A549 (cell line): Measurements from ENCODE around the gene FBXL7. TPM values are rescaled to one million over a fixed set of nuclear protein-coding genes. Genes with fewer than 3 reads are reported as not detected.

Experiments
- ATAC-seq, 2 experiments: fragments of 200-7000 bp in 1 of 2; fragments of >200 bp in 1 of 2; cut with Nextera tagmentation in 1 of 2; cut with Tn5 transposase in 1 of 2; 3 replicates each; pipeline versions ENCODE4 v1.8.0 to v1.9.1; 2018 to 2020; ENCODE audit warnings: mild to moderate bottlenecking in 1 of 2, moderate library complexity in 1 of 2
- CTCF ChIA-PET: fragments of 300-600 bp; sonication (Branson Sonifier 250); formaldehyde crosslinking; extraction: SDS; loops from one replicate; lab custom pipeline; 2021; ENCODE audit warnings: antibody characterized with exemption, inconsistent platforms; lab: Yijun Ruan, JAX
- POLR2A ChIA-PET: fragments of 350-600 bp; formaldehyde crosslinking; extraction: SDS; loops from one replicate; lab custom pipeline; 2021; ENCODE audit warnings: antibody characterized with exemption, inconsistent platforms; lab: Yijun Ruan, JAX
- DNase-seq, 2 experiments: peaks; one replicate each; pipeline versions ENCODE4 v3.0.0 to v3.0.0-alpha.2; 2011 to 2016; ENCODE audit warnings: low read depth in 1 of 2, low spot score in 1 of 2
- FAIRE-seq: peaks from 2 replicates; lab custom pipeline; 2011; peaks lifted over from hg19 to GRCh38; lab: Jason Lieb, UNC
- H3K27ac ChIP-seq, 2 experiments: fragments of >200 bp; sonication (Bioruptor Twin); formaldehyde crosslinking; 3 replicates each; pipeline ENCODE4 v1.5.1; 2016 to 2017
- H3K4me1 ChIP-seq: fragments of >200 bp; sonication (Bioruptor Twin); formaldehyde crosslinking; 3 replicates; pipeline ENCODE4 v1.6.1; 2016
- H3K4me2 ChIP-seq: fragments of >200 bp; sonication (Bioruptor Twin); formaldehyde crosslinking; 3 replicates; pipeline ENCODE4 v1.6.1; 2016
- H3K4me3 ChIP-seq: fragments of >200 bp; sonication (Bioruptor Twin); formaldehyde crosslinking; 3 replicates; pipeline ENCODE4 v1.5.1; 2016
- H3K9me3 ChIP-seq: fragments of >200 bp; sonication (Bioruptor Twin); formaldehyde crosslinking; 3 replicates; pipeline ENCODE4 v1.6.1; 2016
- BHLHE40 ChIP-seq: IDR thresholded peaks from 2 replicates; pipeline ENCODE4 v1.6.1; 2012; ENCODE audit warnings: low read depth, low read length, inconsistent platforms
- EHMT2 ChIP-seq: fragments of 200-600 bp; sonication (generic); IDR thresholded peaks from 2 replicates; pipeline ENCODE4 v1.6.1; 2016; ENCODE audit warnings: antibody characterized with exemption, low read depth, mild to moderate bottlenecking, moderate library complexity
- FOSB ChIP-seq: fragments of 250-450 bp; sonication (Bioruptor Pico); IDR thresholded peaks from 2 replicates; pipeline ENCODE4 v1.5.0; 2020; ENCODE audit warnings: mild to moderate bottlenecking, moderate library complexity
- FOSL2 ChIP-seq, 2 experiments: fragments of 450-650 bp in 1 of 2; fragments of >200 bp in 1 of 2; sonication (Bioruptor Twin) in 1 of 2; formaldehyde crosslinking; IDR thresholded peaks; 2 replicates each; pipeline versions ENCODE4 v1.5.0 to v1.6.1; 2016 to 2020; ENCODE audit warnings: mild to moderate bottlenecking in 1 of 2, moderate library complexity in 1 of 2
- GATA3 ChIP-seq: IDR thresholded peaks from 2 replicates; pipeline ENCODE4 v1.6.1; 2012; ENCODE audit warnings: borderline replicate concordance
- HOXB13 ChIP-seq: fragments of 250-450 bp; sonication (Bioruptor Pico); IDR thresholded peaks from 2 replicates; pipeline ENCODE4 v1.5.0; 2020; ENCODE audit warnings: low read depth, mild to moderate bottlenecking, moderate library complexity
- JUN ChIP-seq, 2 experiments: fragments of >200 bp; sonication (Bioruptor Twin); formaldehyde crosslinking; IDR thresholded peaks; 2 replicates in 1 of 2; 3 replicates in 1 of 2; pipeline ENCODE4 v1.6.1; 2016 to 2017
- KDM5A ChIP-seq: fragments of 200-600 bp; sonication (generic); IDR thresholded peaks from 2 replicates; pipeline ENCODE4 v1.6.1; 2016; ENCODE audit warnings: antibody characterized with exemption, mild to moderate bottlenecking
- MYC ChIP-seq: IDR thresholded peaks from 2 replicates; pipeline ENCODE4 v1.6.1; 2012; ENCODE audit warnings: mild to moderate bottlenecking, inconsistent platforms, low read length, improper control_type of control experiment, borderline replicate concordance
- PHF8 ChIP-seq: fragments of 200-600 bp; sonication (generic); IDR thresholded peaks from 2 replicates; pipeline ENCODE4 v1.6.1; 2016; ENCODE audit warnings: low read depth, mild to moderate bottlenecking, antibody characterized with exemption, moderate library complexity, borderline replicate concordance
- POLR2A ChIP-seq: IDR thresholded peaks from 2 replicates; pipeline ENCODE4 v1.6.1; 2012; ENCODE audit warnings: mild to moderate bottlenecking, low read length
- POLR2AphosphoS2 ChIP-seq: conservative IDR thresholded peaks from 2 replicates; pipeline ENCODE4 v1.6.1; 2012; ENCODE audit warnings: low read length, improper control_type of control experiment, inconsistent platforms
- RAD21 ChIP-seq, 2 experiments: fragments of >200 bp in 1 of 2; sonication (Bioruptor Twin) in 1 of 2; formaldehyde crosslinking in 1 of 2; IDR thresholded peaks in 1 of 2; conservative IDR thresholded peaks in 1 of 2; 2 replicates in 1 of 2; 3 replicates in 1 of 2; pipeline ENCODE4 v1.6.1; 2012 to 2018; ENCODE audit warnings: inconsistent platforms in 1 of 2
- RARB ChIP-seq: fragments of 250-450 bp; sonication (Bioruptor Pico); IDR thresholded peaks from 2 replicates; pipeline ENCODE4 v1.8.0; 2021; ENCODE audit warnings: mild to moderate bottlenecking, moderate library complexity
- SREBF2 ChIP-seq: fragments of 450-650 bp; IDR thresholded peaks from 2 replicates; pipeline ENCODE4 v1.6.1; 2014; ENCODE audit warnings: mild to moderate bottlenecking, moderate library complexity
- WGBS: methylation state at CpG from one replicate; pipeline ENCODE4 v1.1.6; 2017; ENCODE audit errors: missing lambda C conversion rate; 5-methylcytosine and 5-hydroxymethylcytosine counted together
- polyA minus RNA-seq: library from RNA; depleted of rRNA, polyadenylated mRNA; stranded (reverse); fragments of >200 nt; gene quantifications from 2 replicates; pipeline ENCODE4 v1.2.3, GENCODE V29; 2011; rRNA and poly(A)+ RNA removed
- polyA plus RNA-seq, 4 experiments: library from polyadenylated mRNA; depleted of rRNA in 3 of 4; stranded (reverse); fragments of >200 nt; fragmentation: RNase III in 1 of 4; extraction: RNeasy Plus Mini Kit Qiagen cat#74134 plus additional on column Dnase treatment in 1 of 4; gene quantifications; 2 replicates in 3 of 4; 3 replicates in 1 of 4; pipeline ENCODE4 v1.2.3, GENCODE V29; 2011 to 2017
- TF ChIP-seq, protein P1 (sequence below): fragments of 150-350 bp; IDR thresholded peaks from 2 replicates; pipeline ENCODE4 v1.6.1; 2014; ENCODE audit warnings: low read depth, mild to moderate bottlenecking, low read length
- TF ChIP-seq, protein P2 (sequence below): IDR thresholded peaks from 2 replicates; pipeline ENCODE4 v1.6.1; 2012
- TF ChIP-seq, protein P3 (sequence below): IDR thresholded peaks from 2 replicates; pipeline ENCODE4 v1.6.1; 2012; ENCODE audit warnings: low read depth, borderline replicate concordance
- TF ChIP-seq, protein P4 (sequence below): IDR thresholded peaks from 2 replicates; pipeline ENCODE4 v1.6.1; 2012

Gene FBXL7
- polyA plus RNA-seq (2011; rRNA removed): 1.7 and 2.5 TPM in 2 replicates
- polyA plus RNA-seq (2012; cell fraction: cytosol; rRNA removed): 0.94 and 1.7 TPM in 2 replicates
- 3.6 and 6.3 TPM in 2 replicates for polyA plus RNA-seq (2012; cell fraction: nucleus; rRNA removed)
- 0.90 to 1.1 TPM (median 0.90 TPM) in 3 replicates for polyA plus RNA-seq (2017; fragmentation: RNase III; extraction: RNeasy Plus Mini Kit Qiagen cat#74134 plus additional on column Dnase treatment)
- polyA minus RNA-seq: 2.3 and 3.3 TPM in 2 replicates

DNA sequence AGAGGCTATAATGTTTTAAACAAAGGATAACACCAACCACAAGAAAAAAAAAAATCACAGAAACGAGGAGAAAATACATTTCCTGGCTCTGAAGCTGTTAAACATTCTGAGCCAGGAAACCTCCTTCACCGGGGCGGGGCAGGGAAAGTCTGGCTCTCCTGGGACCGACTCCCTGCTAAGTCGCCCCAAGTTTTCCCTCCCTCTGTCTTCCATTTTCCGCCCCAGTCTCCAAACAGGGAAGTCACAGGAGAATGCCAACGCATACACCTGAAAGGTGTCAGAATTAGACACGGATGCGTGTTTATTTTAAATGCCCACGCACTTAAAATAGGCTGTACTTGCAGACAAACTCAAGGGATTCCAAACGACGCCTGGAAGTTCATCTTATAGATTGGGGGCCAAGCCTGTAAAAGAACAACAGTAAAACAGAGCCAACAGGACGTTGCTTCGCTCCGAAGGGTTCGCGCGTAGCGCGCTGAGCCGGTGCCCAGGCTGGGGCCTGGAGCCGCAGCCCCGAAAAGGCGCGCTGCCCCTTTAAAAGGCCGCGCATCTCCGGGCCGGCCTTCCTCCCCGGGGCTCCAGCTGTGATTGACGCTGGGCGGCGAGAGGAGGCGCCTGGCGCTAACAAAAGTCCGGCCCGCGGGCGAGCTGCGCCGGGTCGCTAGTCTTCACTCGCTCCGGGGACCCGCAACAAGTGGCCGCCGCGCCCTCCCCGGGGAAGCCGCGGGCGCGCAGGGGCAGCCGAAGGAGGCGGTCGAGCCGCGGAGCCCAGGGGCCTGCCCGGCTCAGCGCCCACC is at the start of gene FBXL7:
FBXL7 (plus strand) TSS at position 653 of the 797 bp plus-strand sequence.
- H3K27ac ChIP-seq: peak within 1 kb of the TSS; percentile 63 to 83
- ChIA-PET POLR2A (no interaction called here), CTCF (interaction anchor here (1.1 kb wide), 1 partner anchor 20 kb away, joined by 3 read pairs; no protein-coding TSS in a partner anchor)
- H3K4me3 ChIP-seq: peak within 1 kb of the TSS; percentile 79
- under 1% methylated on average over 34 of the region's 60 CpGs for WGBS
- ATAC-seq (peak; percentile 88 to 91), FAIRE-seq (no peak), DNase-seq (peak; percentile 28 to 61)
- H3K4me2 ChIP-seq: peak within 1 kb of the TSS; percentile 98
- H3K4me1 ChIP-seq: peaks cover 6% of the 10 kb centered on the region; the same call in 2 of the 3 replicates
- TF ChIP-seq RAD21 (conservative IDR thresholded peaks at IDR 0.05 in 1 of 2, IDR thresholded peaks at IDR 0.05 in 1 of 2): 0 out of 5 replicates have a peak, but pooled peaks of 1 of the 2 experiments have one; percentile 17
- peak; percentile 34; the same call in 1 of the 2 replicates for TF ChIP-seq POLR2A
- no peak for TF ChIP-seq POLR2AphosphoS2
- TF ChIP-seq, protein P1, sequence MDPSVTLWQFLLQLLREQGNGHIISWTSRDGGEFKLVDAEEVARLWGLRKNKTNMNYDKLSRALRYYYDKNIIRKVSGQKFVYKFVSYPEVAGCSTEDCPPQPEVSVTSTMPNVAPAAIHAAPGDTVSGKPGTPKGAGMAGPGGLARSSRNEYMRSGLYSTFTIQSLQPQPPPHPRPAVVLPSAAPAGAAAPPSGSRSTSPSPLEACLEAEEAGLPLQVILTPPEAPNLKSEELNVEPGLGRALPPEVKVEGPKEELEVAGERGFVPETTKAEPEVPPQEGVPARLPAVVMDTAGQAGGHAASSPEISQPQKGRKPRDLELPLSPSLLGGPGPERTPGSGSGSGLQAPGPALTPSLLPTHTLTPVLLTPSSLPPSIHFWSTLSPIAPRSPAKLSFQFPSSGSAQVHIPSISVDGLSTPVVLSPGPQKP: no peak
- TF ChIP-seq HOXB13 (CRISPR knock-in tag): no peak
- TF ChIP-seq, protein P2, sequence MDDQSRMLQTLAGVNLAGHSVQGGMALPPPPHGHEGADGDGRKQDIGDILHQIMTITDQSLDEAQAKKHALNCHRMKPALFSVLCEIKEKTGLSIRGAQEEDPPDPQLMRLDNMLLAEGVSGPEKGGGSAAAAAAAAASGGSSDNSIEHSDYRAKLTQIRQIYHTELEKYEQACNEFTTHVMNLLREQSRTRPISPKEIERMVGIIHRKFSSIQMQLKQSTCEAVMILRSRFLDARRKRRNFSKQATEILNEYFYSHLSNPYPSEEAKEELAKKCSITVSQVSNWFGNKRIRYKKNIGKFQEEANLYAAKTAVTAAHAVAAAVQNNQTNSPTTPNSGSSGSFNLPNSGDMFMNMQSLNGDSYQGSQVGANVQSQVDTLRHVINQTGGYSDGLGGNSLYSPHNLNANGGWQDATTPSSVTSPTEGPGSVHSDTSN: peak; percentile 65; the same call in 1 of the 2 replicates
- TF ChIP-seq GATA3: no peak
- no peak for TF ChIP-seq FOSL2 (IDR thresholded peaks at IDR 0.05)
- no peak for TF ChIP-seq FOSL2 (CRISPR knock-in tag; IDR thresholded peaks at IDR 0.05)
- TF ChIP-seq, protein P3, sequence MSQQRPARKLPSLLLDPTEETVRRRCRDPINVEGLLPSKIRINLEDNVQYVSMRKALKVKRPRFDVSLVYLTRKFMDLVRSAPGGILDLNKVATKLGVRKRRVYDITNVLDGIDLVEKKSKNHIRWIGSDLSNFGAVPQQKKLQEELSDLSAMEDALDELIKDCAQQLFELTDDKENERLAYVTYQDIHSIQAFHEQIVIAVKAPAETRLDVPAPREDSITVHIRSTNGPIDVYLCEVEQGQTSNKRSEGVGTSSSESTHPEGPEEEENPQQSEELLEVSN: 0 out of 2 replicates have a peak, but pooled peaks have one; percentile 34
- TF ChIP-seq, protein P4, sequence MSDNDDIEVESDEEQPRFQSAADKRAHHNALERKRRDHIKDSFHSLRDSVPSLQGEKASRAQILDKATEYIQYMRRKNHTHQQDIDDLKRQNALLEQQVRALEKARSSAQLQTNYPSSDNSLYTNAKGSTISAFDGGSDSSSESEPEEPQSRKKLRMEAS: peak; percentile 28; the same call in 1 of the 2 replicates
- no peaks in the 10 kb centered on the region for H3K9me3 ChIP-seq

DNA sequence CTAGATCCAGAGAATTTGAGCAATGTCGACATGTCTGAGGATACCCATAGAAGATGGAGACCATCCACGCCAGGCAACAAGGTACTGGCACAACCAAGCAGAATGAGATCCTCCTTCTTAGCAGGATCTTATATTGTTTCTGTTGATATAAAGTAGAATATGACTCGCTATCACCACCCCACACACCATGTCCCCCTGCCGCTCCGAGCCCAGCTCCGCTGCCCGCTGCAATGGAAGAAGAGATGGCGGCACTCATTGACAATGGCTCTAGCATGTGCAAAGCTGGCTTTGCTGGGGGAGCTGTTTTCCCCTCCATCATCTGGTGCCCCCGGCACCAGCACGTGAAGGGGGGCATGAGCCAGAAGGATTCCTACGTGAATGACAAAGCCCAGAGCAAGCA is 49.5 kb upstream of the FBXL7 start:
- FAIRE-seq: no peak
- no peak overlapping the region for H3K4me2 ChIP-seq

DNA sequence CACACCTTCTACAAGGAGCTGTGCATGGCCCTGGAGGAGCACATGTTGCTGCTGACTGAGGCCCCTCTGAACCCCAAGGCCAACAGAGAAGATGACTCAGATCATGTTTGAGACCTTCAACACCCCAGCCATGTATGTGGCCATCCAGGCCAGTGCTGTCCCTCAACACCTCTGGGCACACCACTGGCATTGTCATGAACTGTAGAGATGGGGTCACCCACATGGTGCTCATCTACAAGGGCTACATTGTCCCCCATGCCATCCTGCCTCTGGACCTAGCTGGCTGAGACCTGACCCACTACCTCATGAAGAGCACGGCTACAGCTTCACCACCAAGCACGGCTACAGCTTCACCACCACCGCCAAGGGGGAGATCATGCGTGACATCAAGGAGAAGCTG is 49.0 kb upstream of the FBXL7 start:
- H3K4me3 ChIP-seq: no peak overlapping the region
- CTCF ChIA-PET: interaction anchor here (1.2 kb wide), 1 partner anchor 14 kb away, joined by 3 read pairs; no protein-coding TSS in a partner anchor
- H3K9me3 ChIP-seq: no peaks in the 10 kb centered on the region
- POLR2A ChIA-PET: no interaction called here
- ATAC-seq (no peak), DNase-seq (no peak), FAIRE-seq (no peak)
- TF ChIP-seq PHF8 (no peak), SREBF2 (no peak), KDM5A (no peak), BHLHE40 (no peak), FOSB (CRISPR knock-in tag) (no peak), POLR2A (no peak), RARB (CRISPR knock-in tag) (no peak)
- TF ChIP-seq, protein P4: no peak
- TF ChIP-seq, protein P2: no peak
- TF ChIP-seq, protein P1: no peak
- H3K27ac ChIP-seq: no peak overlapping the region
- H3K4me1 ChIP-seq: no peaks in the 10 kb centered on the region
- H3K4me2 ChIP-seq: no peak overlapping the region
- no CpG with 5 or more reads among the region's 4 CpGs for WGBS

More for the DNA sequence above, 49.5 kb upstream of the FBXL7 start:
- H3K27ac ChIP-seq: no peak overlapping the region
- H3K9me3 ChIP-seq: no peaks in the 10 kb centered on the region
- WGBS: 27% methylated on average over 10 of the region's 11 CpGs
- no peak overlapping the region for H3K4me3 ChIP-seq
- ChIA-PET POLR2A (no interaction called here), CTCF (interaction anchor here (1.2 kb wide), 1 partner anchor 14 kb away, joined by 3 read pairs; no protein-coding TSS in a partner anchor)
- DNase-seq (no peak), ATAC-seq (no peak)
- H3K4me1 ChIP-seq: no peaks in the 10 kb centered on the region
- no peak for TF ChIP-seq EHMT2
- no peak for TF ChIP-seq JUN (IDR thresholded peaks at IDR 0.05)
- no peak for TF ChIP-seq RAD21 (conservative IDR thresholded peaks at IDR 0.05 in 1 of 2, IDR thresholded peaks at IDR 0.05 in 1 of 2)
- TF ChIP-seq MYC: no peak
- TF ChIP-seq PHF8: no peak
